IPS-18a (cell line): Measurements from ENCODE around the gene PTPRN2.

ENCODE experiments used
- H3K27ac ChIP-seq: one replicate; pipeline ENCODE4 v1.5.1; 2013; ENCODE audit warnings: low read length
- H3K27me3 ChIP-seq: one replicate; pipeline ENCODE4 v1.6.1; 2013; ENCODE audit warnings: mild to moderate bottlenecking, low read length; ENCODE audit not compliant: control insufficient read depth, insufficient read depth
- H3K36me3 ChIP-seq: one replicate; pipeline ENCODE4 v1.6.1; 2013; ENCODE audit warnings: low read depth, low read length; ENCODE audit not compliant: control insufficient read depth
- H3K4me1 ChIP-seq: one replicate; pipeline ENCODE4 v1.6.1; 2013; ENCODE audit warnings: low read depth, low read length; ENCODE audit not compliant: control insufficient read depth
- H3K4me3 ChIP-seq: one replicate; pipeline ENCODE4 v1.5.1; 2013; ENCODE audit warnings: low read length
- H3K9ac ChIP-seq: one replicate; pipeline ENCODE4 v1.6.1; 2013; ENCODE audit warnings: mild to moderate bottlenecking, low read length, moderate library complexity
- H3K9me3 ChIP-seq: one replicate; pipeline ENCODE4 v1.6.1; 2013; ENCODE audit warnings: low read depth, low read length; ENCODE audit not compliant: control insufficient read depth

Gene PTPRN2

GRCh38 chr7:157528785-157529341 lies 1058.8 kb downstream of the PTPRN2 start:
- Histone ChIP-seq H3K9me3 (no peaks in the 10 kb centered on the region), H3K27me3 (no peaks in the 10 kb centered on the region), H3K4me1 (no peaks in the 10 kb centered on the region), H3K4me3 (no peak overlapping the region), H3K27ac (no peak overlapping the region), H3K36me3 (no peaks in the 10 kb centered on the region), H3K9ac (no peak overlapping the region)

DNA sequence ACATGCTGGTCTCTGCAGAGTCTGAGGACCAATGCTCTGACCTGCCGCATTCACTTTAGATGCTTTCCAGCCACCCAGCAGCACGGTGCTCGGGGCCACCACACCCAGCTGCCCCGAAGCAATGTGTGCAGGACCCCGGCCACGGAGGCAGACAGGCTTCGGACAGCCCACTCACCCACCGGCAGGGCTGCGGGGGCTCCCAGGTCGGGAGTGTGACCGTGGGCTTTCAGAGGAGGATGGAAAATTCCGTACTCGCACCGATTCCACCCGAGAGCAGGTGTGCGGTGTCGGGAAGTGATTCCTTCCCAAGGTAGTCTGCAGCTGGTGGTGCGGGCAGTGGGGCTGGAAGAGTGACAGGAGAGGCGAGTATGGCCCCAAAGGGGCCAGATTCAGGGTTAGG lies 1059.9 kb downstream of the PTPRN2 start:
- Histone ChIP-seq H3K36me3 (no peaks in the 10 kb centered on the region), H3K4me3 (no peak overlapping the region), H3K27ac (no peak overlapping the region), H3K9ac (no peak overlapping the region), H3K27me3 (no peaks in the 10 kb centered on the region), H3K9me3 (no peaks in the 10 kb centered on the region), H3K4me1 (no peaks in the 10 kb centered on the region)

GRCh38 chr7:157526913-157527634 lies 1060.5 kb downstream of the PTPRN2 start:
- H3K4me3 ChIP-seq: no peak overlapping the region
- no peaks in the 10 kb centered on the region for H3K36me3 ChIP-seq
- H3K9ac ChIP-seq: no peak overlapping the region
- H3K9me3 ChIP-seq: no peaks in the 10 kb centered on the region
- H3K27ac ChIP-seq: no peak overlapping the region
- no peaks in the 10 kb centered on the region for H3K27me3 ChIP-seq
- no peaks in the 10 kb centered on the region for H3K4me1 ChIP-seq

DNA sequence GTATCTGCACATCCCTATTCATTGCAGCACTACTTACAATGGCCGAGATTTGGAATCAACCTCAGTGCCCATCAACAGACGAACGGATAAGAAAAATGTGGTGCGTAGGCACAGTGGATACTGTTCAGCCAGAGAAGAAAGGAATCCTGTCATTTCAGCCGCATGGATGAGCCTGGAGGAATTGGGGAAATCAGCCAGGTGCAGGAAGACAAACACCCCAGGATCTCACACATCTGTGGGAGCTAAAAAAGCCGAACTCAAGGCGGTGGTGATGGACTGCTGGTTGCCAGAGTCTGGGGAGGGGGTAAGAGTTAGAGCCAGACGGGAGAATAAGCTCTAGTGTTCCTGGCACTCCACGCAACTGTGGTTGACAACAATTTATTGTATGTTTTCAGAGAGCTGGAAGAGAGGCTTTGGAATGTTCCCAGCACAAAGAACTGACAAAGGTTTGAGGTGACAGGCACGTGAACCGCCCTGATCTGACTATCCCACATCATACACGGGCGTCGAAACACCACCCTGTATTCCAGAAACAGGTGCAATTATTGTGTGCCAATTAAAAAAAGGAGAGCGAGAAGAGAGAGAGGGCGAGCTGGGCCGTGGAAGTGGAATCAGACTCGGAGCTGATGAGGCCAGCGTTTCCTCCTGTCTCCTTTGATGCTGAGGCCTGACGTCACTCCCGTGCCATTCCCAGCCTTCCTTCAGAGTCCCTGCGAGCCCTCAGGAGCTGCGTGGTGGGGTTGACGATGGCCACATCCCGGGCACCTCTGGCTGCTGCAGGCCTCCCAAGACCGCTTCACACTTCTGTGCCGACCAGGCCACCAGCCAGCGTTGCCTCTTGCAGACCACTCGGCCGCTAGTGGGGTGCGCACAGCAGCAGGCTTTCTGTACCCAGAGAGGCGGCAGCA lies 1061.4 kb downstream of the PTPRN2 start:
- Histone ChIP-seq H3K27me3 (no peaks in the 10 kb centered on the region), H3K9me3 (no peaks in the 10 kb centered on the region), H3K9ac (no peak overlapping the region), H3K4me1 (no peaks in the 10 kb centered on the region), H3K27ac (no peak overlapping the region), H3K36me3 (no peaks in the 10 kb centered on the region), H3K4me3 (no peak overlapping the region)

GRCh38 chr7:157525491-157525915 lies 1062.1 kb downstream of the PTPRN2 start:
- Histone ChIP-seq H3K27me3 (no peaks in the 10 kb centered on the region), H3K36me3 (no peaks in the 10 kb centered on the region), H3K4me3 (no peak overlapping the region), H3K27ac (no peak overlapping the region), H3K4me1 (no peaks in the 10 kb centered on the region), H3K9me3 (no peaks in the 10 kb centered on the region), H3K9ac (no peak overlapping the region)

- H3K27ac ChIP-seq: no peak overlapping the region
- H3K9ac ChIP-seq: no peak overlapping the region
- no peaks in the 10 kb centered on the region for H3K9me3 ChIP-seq
- H3K4me3 ChIP-seq: no peak overlapping the region
- H3K27me3 ChIP-seq: no peaks in the 10 kb centered on the region
- H3K4me1 ChIP-seq: no peaks in the 10 kb centered on the region
- H3K36me3 ChIP-seq: no peaks in the 10 kb centered on the region
Measured at GRCh38 chr7:157524731-157525130, 1062.9 kb downstream of the PTPRN2 start.

- Histone ChIP-seq H3K9me3 (no peaks in the 10 kb centered on the region), H3K27me3 (no peaks in the 10 kb centered on the region), H3K4me1 (no peaks in the 10 kb centered on the region), H3K27ac (no peak overlapping the region), H3K9ac (no peak overlapping the region), H3K4me3 (no peak overlapping the region), H3K36me3 (no peaks in the 10 kb centered on the region)
Measured at GRCh38 chr7:157523766-157524421, 1063.7 kb downstream of the PTPRN2 start.

DNA sequence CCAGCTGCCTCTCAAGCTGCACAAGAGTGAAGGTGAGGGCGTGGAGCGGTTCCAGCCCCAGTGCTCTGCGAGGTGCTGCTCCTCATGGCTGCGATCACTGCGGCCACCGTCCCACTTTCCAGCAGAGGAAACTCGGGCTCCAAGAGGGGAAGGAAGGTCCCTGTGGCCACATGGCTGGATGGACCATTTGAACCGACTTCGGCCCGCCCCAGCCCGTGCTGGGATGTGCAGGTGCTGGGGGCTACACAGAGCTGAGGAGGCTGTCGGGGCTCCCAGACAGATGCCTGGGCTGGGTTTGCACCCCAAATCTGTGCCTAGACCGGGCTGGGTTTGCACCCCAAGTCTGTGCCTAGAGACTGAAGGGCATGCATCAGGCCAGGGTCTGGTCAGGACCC lies 1064.3 kb downstream of the PTPRN2 start:
- Histone ChIP-seq H3K27ac (no peak overlapping the region), H3K27me3 (no peaks in the 10 kb centered on the region), H3K9me3 (no peaks in the 10 kb centered on the region)

GRCh38 chr7:157522954-157523353 lies 1064.7 kb downstream of the PTPRN2 start:
- H3K27ac ChIP-seq: no peak overlapping the region
- no peaks in the 10 kb centered on the region for H3K4me1 ChIP-seq
- H3K36me3 ChIP-seq: no peaks in the 10 kb centered on the region
- no peaks in the 10 kb centered on the region for H3K27me3 ChIP-seq
- H3K9ac ChIP-seq: no peak overlapping the region
- no peak overlapping the region for H3K4me3 ChIP-seq
- H3K9me3 ChIP-seq: no peaks in the 10 kb centered on the region

More for the DNA sequence above, 1064.3 kb downstream of the PTPRN2 start:
- no peak overlapping the region for H3K9ac ChIP-seq
- H3K36me3 ChIP-seq: no peaks in the 10 kb centered on the region
- H3K4me1 ChIP-seq: no peaks in the 10 kb centered on the region
- H3K4me3 ChIP-seq: no peak overlapping the region

DNA sequence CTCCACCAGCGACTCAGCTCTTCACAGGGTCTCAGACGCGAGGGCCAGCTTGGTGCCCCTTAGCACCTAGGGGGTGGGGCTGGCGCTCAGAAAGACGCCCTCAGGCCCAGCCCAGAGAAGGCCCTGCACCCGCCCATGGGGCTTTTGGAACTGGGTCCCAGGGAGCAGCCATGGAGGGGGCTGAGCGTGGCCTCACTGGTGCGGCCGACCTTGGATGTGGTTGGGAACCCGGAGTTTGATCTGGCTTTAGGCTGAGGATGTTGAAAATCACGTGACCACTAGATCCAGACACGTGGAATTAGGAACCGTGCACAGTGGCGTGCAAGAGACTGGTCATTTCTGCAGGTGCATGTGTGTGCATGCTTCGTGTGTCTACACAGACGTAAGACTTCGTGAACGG lies 1065.4 kb downstream of the PTPRN2 start:
- no peak overlapping the region for H3K9ac ChIP-seq
- no peaks in the 10 kb centered on the region for H3K4me1 ChIP-seq
- H3K4me3 ChIP-seq: no peak overlapping the region
- H3K36me3 ChIP-seq: no peaks in the 10 kb centered on the region
- H3K27me3 ChIP-seq: no peaks in the 10 kb centered on the region
- H3K27ac ChIP-seq: no peak overlapping the region
- H3K9me3 ChIP-seq: no peaks in the 10 kb centered on the region

GRCh38 chr7:157521752-157522151 lies 1065.9 kb downstream of the PTPRN2 start:
- H3K27me3 ChIP-seq: no peaks in the 10 kb centered on the region
- no peak overlapping the region for H3K9ac ChIP-seq
- H3K4me3 ChIP-seq: no peak overlapping the region
- H3K9me3 ChIP-seq: no peaks in the 10 kb centered on the region
- no peak overlapping the region for H3K27ac ChIP-seq
- H3K4me1 ChIP-seq: no peaks in the 10 kb centered on the region
- no peaks in the 10 kb centered on the region for H3K36me3 ChIP-seq
